Fibroblast of lung (primary cell): ENCODE measurements around the gene HDAC4.

ENCODE experiments used
- EZH2 ChIP-seq: IDR thresholded peaks from 2 replicates; pipeline ENCODE4 v1.5.1; 2012; ENCODE audit warnings: low read length, control low read depth, mild to moderate bottlenecking; ENCODE audit errors: missing control alignments
- TF ChIP-seq, protein P1 (sequence below), 2 donors: IDR thresholded peaks in 1 of 2; conservative IDR thresholded peaks in 1 of 2; 1 replicate in 1 of 2; 2 replicates in 1 of 2; pipeline ENCODE4 v1.5.1; 2011 to 2012; ENCODE audit warnings: low read length in 2 of 2, control low read depth in 1 of 2, inconsistent platforms in 1 of 2, low read depth in 1 of 2, mild to moderate bottlenecking in 1 of 2

- TF ChIP-seq, protein P1, sequence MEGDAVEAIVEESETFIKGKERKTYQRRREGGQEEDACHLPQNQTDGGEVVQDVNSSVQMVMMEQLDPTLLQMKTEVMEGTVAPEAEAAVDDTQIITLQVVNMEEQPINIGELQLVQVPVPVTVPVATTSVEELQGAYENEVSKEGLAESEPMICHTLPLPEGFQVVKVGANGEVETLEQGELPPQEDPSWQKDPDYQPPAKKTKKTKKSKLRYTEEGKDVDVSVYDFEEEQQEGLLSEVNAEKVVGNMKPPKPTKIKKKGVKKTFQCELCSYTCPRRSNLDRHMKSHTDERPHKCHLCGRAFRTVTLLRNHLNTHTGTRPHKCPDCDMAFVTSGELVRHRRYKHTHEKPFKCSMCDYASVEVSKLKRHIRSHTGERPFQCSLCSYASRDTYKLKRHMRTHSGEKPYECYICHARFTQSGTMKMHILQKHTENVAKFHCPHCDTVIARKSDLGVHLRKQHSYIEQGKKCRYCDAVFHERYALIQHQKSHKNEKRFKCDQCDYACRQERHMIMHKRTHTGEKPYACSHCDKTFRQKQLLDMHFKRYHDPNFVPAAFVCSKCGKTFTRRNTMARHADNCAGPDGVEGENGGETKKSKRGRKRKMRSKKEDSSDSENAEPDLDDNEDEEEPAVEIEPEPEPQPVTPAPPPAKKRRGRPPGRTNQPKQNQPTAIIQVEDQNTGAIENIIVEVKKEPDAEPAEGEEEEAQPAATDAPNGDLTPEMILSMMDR (conservative IDR thresholded peaks at IDR 0.05 in 1 of 2, IDR thresholded peaks at IDR 0.05 in 1 of 2; ENCODE audit: low read depth in 1 of 2, low read length in 2 of 2), result no peak
- TF ChIP-seq EZH2, result no peak
These were observed 196.5 kb downstream of the HDAC4 start for GRCh38 chr2:239204136-239204875.
